ENCODE data around the gene APOBEC3G.

- TF ChIP-seq POLR2A (IDR thresholded peaks at IDR 0.05; ENCODE audit: extremely low read depth, insufficient read length), result no peak
- TF ChIP-seq CTCF (IDR thresholded peaks at IDR 0.05; ENCODE audit: low read depth, low read length), result no peak
- no peak for TF ChIP-seq MAX (IDR thresholded peaks at IDR 0.05; ENCODE audit: low read depth, low read length)
These were observed 13.5 kb downstream of the APOBEC3G start for GRCh38 chr22:39090426-39091064.

Measured in NB4 (cell line).